RWPE2 (cell line): ENCODE results near the gene SHQ1.

Source experiments
- ATAC-seq: fragments of 200-7000 bp; cut with Tn5 transposase; 3 replicates; pipeline ENCODE4 v1.9.1; 2021; ENCODE audit warnings: low read depth
- DNase-seq: peaks from one replicate; pipeline ENCODE4 v3.0.0-alpha.2; 2020; ENCODE audit warnings: low spot score
- H3K27ac ChIP-seq: fragments of 450-650 bp; 2 replicates; pipeline ENCODE4 v1.5.1; 2017; ENCODE audit warnings: mild to moderate bottlenecking; ENCODE audit not compliant: poor library complexity, severe bottlenecking
- H3K27me3 ChIP-seq: fragments of 250-450 bp; sonication (Bioruptor Pico); 2 replicates; pipeline ENCODE4 v1.5.1; 2021; ENCODE audit warnings: mild to moderate bottlenecking, moderate library complexity; ENCODE audit not compliant: insufficient read depth, poor library complexity, severe bottlenecking
- H3K36me3 ChIP-seq: fragments of 250-450 bp; sonication (Bioruptor Pico); 2 replicates; pipeline ENCODE4 v1.5.1; 2020; ENCODE audit warnings: low read depth, mild to moderate bottlenecking, moderate library complexity
- H3K4me1 ChIP-seq: fragments of 250-450 bp; sonication (Bioruptor Pico); 2 replicates; pipeline ENCODE4 v1.5.1; 2021; ENCODE audit warnings: mild to moderate bottlenecking, moderate library complexity; ENCODE audit not compliant: insufficient read depth, poor library complexity, severe bottlenecking
- H3K4me3 ChIP-seq: fragments of 250-450 bp; sonication (Bioruptor Pico); 2 replicates; pipeline ENCODE4 v1.5.1; 2021; ENCODE audit warnings: mild to moderate bottlenecking, moderate library complexity; ENCODE audit not compliant: severe bottlenecking
- H3K9me3 ChIP-seq: fragments of 250-450 bp; sonication (Bioruptor Pico); 2 replicates; pipeline ENCODE4 v1.5.1; 2021; ENCODE audit warnings: mild to moderate bottlenecking, moderate library complexity; ENCODE audit not compliant: severe bottlenecking
- TF ChIP-seq, protein P1 (sequence below): fragments of 450-650 bp; IDR thresholded peaks from one replicate; pipeline ENCODE4 v1.5.1; 2017; ENCODE audit warnings: mild to moderate bottlenecking, moderate library complexity; ENCODE audit not compliant: poor library complexity, severe bottlenecking

The SHQ1 gene

DNA sequence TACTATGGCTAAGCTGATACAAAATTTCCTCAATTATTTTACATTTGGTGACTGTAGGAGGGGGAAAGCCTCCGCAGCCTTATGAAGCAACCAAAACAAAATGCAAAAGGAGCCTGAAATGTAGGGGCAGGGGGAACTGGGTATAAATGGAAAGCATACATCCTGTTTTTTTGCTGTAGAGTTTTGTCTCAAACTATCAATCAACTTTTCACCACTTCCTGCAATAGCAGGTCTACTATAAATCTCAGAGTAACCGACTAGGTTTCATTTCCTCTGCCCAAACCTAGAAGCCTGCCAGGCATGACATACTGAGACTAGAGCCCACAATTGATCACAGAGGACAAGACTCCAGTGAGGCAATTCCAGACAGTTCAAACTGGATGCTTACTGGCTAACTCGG is 91.3 kb downstream of the SHQ1 start:
- ATAC-seq (no peak), DNase-seq (no peak)
- no peak overlapping the region for H3K4me3 ChIP-seq
- no peak overlapping the region for H3K27ac ChIP-seq
- no peaks in the 10 kb centered on the region for H3K36me3 ChIP-seq
- peaks cover 16% of the 10 kb centered on the region for H3K4me1 ChIP-seq
- TF ChIP-seq, protein P1, sequence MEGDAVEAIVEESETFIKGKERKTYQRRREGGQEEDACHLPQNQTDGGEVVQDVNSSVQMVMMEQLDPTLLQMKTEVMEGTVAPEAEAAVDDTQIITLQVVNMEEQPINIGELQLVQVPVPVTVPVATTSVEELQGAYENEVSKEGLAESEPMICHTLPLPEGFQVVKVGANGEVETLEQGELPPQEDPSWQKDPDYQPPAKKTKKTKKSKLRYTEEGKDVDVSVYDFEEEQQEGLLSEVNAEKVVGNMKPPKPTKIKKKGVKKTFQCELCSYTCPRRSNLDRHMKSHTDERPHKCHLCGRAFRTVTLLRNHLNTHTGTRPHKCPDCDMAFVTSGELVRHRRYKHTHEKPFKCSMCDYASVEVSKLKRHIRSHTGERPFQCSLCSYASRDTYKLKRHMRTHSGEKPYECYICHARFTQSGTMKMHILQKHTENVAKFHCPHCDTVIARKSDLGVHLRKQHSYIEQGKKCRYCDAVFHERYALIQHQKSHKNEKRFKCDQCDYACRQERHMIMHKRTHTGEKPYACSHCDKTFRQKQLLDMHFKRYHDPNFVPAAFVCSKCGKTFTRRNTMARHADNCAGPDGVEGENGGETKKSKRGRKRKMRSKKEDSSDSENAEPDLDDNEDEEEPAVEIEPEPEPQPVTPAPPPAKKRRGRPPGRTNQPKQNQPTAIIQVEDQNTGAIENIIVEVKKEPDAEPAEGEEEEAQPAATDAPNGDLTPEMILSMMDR, result no peak
- no peaks in the 10 kb centered on the region for H3K27me3 ChIP-seq
- H3K9me3 ChIP-seq, result no peaks in the 10 kb centered on the region

DNA sequence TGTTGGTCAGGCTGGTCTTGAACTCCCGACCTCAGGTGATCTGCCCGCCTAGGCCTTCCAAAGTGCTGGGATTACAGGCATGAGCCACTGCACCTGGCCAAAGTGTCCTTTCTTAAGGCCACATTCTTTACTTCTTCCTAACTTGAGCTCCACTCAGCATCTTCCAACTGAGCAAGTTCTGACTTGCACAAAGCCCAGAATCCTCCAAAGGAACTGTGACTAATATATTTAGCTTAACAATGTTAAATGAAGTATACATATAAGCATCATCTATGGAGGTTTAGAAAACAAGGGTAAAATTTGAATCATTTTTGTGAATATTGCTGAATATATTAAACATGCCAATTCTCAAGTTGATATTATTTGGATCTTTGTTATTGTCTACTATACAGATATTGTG is 93.7 kb downstream of the SHQ1 start:
- H3K36me3 ChIP-seq, result no peaks in the 10 kb centered on the region
- peak; percentile 98 for ATAC-seq
- DNase-seq, result no peak
- no peak overlapping the region for H3K4me3 ChIP-seq
- no peaks in the 10 kb centered on the region for H3K27me3 ChIP-seq
- peak overlapping the region; percentile 36 for H3K27ac ChIP-seq
- H3K4me1 ChIP-seq, result peaks cover 16% of the 10 kb centered on the region
- TF ChIP-seq, protein P1, result no peak
- no peaks in the 10 kb centered on the region for H3K9me3 ChIP-seq

DNA sequence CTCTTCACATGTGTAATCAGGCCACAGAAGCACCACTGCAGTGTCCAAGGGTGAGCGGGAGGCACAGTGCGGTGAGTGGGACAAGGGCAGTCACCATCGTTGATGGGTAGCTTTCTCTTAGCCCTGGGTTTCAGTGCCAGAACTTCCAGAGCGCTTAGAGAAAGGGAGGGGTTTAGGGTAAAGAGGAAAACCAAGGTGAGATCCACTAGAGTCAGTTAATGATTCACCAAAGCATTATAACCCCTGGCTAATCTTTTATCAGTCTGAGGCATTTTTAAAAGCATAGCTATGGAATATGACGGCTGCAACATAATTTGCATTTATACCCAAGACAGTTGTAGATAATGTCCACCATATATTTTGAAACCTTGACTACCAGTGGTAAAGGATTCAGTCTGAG is 94.8 kb downstream of the SHQ1 start:
- no peak for ATAC-seq
- no peak overlapping the region for H3K4me3 ChIP-seq
- no peaks in the 10 kb centered on the region for H3K27me3 ChIP-seq
- no peak overlapping the region for H3K27ac ChIP-seq
- H3K9me3 ChIP-seq, result no peaks in the 10 kb centered on the region
- TF ChIP-seq, protein P1, result no peak
- no peaks in the 10 kb centered on the region for H3K36me3 ChIP-seq
- no peak for DNase-seq
- peaks cover 16% of the 10 kb centered on the region for H3K4me1 ChIP-seq

DNA sequence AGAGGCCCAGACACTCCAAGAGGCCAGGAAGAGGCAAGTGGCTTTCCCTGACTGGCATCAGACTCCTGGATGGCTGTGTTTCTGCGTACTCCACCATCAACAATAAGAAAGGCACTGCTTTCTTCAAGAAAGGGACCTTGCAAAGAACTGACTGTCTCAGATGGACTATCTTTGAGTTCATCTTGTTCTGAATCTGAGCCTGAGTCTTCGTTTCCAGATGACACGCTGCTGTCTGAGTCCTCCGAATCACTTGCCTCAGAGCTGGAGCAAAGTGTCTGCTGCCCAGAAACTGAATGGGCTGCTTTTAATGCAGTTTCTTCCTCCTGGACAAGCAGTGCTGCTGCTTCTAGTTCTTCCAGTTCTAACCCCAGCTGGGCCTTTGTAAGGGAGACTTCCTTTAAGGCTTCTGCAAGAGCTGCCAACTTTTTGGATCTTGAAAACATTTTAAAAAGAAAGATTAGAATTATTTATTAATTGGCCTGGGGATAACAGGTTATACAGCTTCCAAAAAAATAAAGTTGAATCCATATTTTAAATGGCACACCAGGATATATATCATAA is 97.8 kb downstream of the SHQ1 start:
- Histone ChIP-seq H3K27me3 (no peaks in the 10 kb centered on the region), H3K4me1 (peaks cover 16% of the 10 kb centered on the region), H3K4me3 (no peak overlapping the region), H3K9me3 (no peaks in the 10 kb centered on the region), H3K27ac (no peak overlapping the region), H3K36me3 (no peaks in the 10 kb centered on the region)
- no peak for ATAC-seq
- TF ChIP-seq, protein P1, result no peak
- no peak for DNase-seq

DNA sequence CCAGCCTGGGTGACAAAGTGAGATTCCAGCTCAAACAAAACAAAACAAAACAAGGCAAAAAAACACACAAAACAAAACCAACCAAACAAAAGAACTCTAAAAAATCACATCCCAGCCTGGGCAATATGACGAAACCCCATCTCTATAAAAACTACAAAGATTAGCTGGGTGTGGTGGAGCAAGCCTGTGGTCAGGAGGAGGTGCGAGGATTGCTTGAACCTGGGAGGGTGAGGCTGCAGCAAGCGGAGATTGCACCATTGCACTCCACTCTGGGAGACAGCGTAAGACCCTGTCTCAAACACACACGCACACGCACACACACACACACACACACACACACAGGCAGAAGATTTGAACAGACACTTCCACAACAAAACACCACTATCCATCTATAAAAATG is 99.6 kb downstream of the SHQ1 start:
- Histone ChIP-seq H3K27me3 (no peaks in the 10 kb centered on the region), H3K27ac (no peak overlapping the region), H3K36me3 (no peaks in the 10 kb centered on the region), H3K9me3 (no peaks in the 10 kb centered on the region), H3K4me3 (no peak overlapping the region), H3K4me1 (no peaks in the 10 kb centered on the region)
- DNase-seq, result no peak
- TF ChIP-seq, protein P1, result no peak
- no peak for ATAC-seq
